Vagina (tissue), 2 donors: ENCODE measurements around the gene THEM5. TPM values are rescaled to one million over a fixed set of nuclear protein-coding genes. Genes with fewer than 3 reads are reported as not detected.
"Not testable (repeated sequence)": the region's sequence is repeated elsewhere in the genome, so short reads cannot be mapped to it uniquely, and the experiment has no call there.

Source experiments
- DNase-seq, 2 donors: peaks; one replicate each; pipeline ENCODE4 v3.0.0-alpha.2; 2017; ENCODE audit errors: extremely low spot score in 2 of 2
- H3K27ac ChIP-seq: fragments of 200-600 bp; sonication (generic); one replicate; pipeline ENCODE4 v1.5.1; 2019
- H3K27me3 ChIP-seq: fragments of 200-600 bp; sonication (generic); one replicate; pipeline ENCODE4 v1.5.1; 2019
- H3K36me3 ChIP-seq, 2 donors: fragments of 200-600 bp; sonication (generic); one replicate each; pipeline ENCODE4 v1.5.1; 2017 to 2019
- H3K4me1 ChIP-seq: fragments of 200-600 bp; sonication (generic); one replicate; pipeline ENCODE4 v1.5.1; 2019
- H3K4me3 ChIP-seq, 2 donors: fragments of 200-600 bp; sonication (generic); 1 replicate in 1 of 2; 2 replicates in 1 of 2; pipeline ENCODE4 v1.5.1; 2016 to 2019
- H3K9me3 ChIP-seq: fragments of 200-600 bp; sonication (generic); one replicate; pipeline ENCODE4 v1.5.1; 2019
- POLR2A ChIP-seq, 2 donors: fragments of 450-650 bp; IDR thresholded peaks; one replicate each; pipeline ENCODE4 v1.6.1; 2017; ENCODE audit warnings: antibody characterized with exemption in 2 of 2, mild to moderate bottlenecking in 2 of 2, moderate library complexity in 2 of 2
- POLR2AphosphoS5 ChIP-seq, 2 donors: sonication (generic); formaldehyde crosslinking; IDR thresholded peaks; one replicate each; pipeline ENCODE4 v1.9.0; 2017; ENCODE audit warnings: antibody characterized with exemption in 2 of 2, mild to moderate bottlenecking in 2 of 2, low read depth in 1 of 2; ENCODE audit not compliant: insufficient read depth in 1 of 2
- intact Hi-C: fragments of 100-400 bp; cut with DNase I; formaldehyde crosslinking; loops from one replicate; pipeline ENCODE4 v1.15.1; 2023
- total RNA-seq: library from RNA; depleted of rRNA; stranded (reverse); fragments of >200 nt; gene quantifications from one replicate; pipeline ENCODE4 v1.2.3, GENCODE V29; 2016
- TF ChIP-seq, protein P1 (sequence below), 3 experiments: fragments of 450-650 bp in 2 of 3; fragments of 200-600 bp in 1 of 3; sonication (generic) in 1 of 3; IDR thresholded peaks; one replicate each; pipeline ENCODE4 v1.5.1; 2017 to 2019; ENCODE audit warnings: antibody characterized with exemption in 3 of 3, mild to moderate bottlenecking in 2 of 3, moderate library complexity in 2 of 3

THEM5 gene
- total RNA-seq, 1 donor from 2014 or later = 0.98 TPM

DNA sequence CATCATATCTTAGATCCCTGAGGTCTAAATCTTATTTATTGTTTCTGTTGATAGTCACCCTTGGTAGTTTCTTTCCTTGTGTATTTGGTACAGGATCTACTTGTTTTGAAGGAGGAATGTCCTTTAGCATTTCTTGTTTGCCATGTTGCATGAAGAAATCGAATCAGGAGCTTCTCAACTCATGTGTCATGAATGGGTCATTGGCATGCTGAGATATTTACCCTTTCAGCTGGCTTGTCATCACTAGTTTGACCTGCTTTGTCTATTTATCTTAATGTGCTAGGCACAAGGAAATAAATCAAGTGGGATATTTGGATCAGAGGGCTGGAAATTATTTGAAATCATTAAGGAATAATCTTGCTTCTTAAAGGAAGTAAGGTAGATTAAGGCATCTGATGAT lies 32.0 kb upstream of the THEM5 start:
- intact Hi-C loops = no loop called here
- H3K4me1 ChIP-seq = no peaks in the 10 kb centered on the region
- H3K36me3 ChIP-seq = peaks cover 0 to 6% of the 10 kb centered on the region in 2 donors
- no peaks in the 10 kb centered on the region for H3K9me3 ChIP-seq
- DNase-seq = no peak
- no peak overlapping the region for H3K4me3 ChIP-seq
- no peak overlapping the region for H3K27ac ChIP-seq
- TF ChIP-seq, protein P1, sequence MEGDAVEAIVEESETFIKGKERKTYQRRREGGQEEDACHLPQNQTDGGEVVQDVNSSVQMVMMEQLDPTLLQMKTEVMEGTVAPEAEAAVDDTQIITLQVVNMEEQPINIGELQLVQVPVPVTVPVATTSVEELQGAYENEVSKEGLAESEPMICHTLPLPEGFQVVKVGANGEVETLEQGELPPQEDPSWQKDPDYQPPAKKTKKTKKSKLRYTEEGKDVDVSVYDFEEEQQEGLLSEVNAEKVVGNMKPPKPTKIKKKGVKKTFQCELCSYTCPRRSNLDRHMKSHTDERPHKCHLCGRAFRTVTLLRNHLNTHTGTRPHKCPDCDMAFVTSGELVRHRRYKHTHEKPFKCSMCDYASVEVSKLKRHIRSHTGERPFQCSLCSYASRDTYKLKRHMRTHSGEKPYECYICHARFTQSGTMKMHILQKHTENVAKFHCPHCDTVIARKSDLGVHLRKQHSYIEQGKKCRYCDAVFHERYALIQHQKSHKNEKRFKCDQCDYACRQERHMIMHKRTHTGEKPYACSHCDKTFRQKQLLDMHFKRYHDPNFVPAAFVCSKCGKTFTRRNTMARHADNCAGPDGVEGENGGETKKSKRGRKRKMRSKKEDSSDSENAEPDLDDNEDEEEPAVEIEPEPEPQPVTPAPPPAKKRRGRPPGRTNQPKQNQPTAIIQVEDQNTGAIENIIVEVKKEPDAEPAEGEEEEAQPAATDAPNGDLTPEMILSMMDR (IDR thresholded peaks at IDR 0.05) = no peak
- TF ChIP-seq POLR2A (IDR thresholded peaks at IDR 0.05) (no peak), POLR2AphosphoS5 (IDR thresholded peaks at IDR 0.05; ENCODE audit: insufficient read depth in 1 of 2, low read depth in 1 of 2) (peak in 1 of 2 donors; percentile 73)
- no peaks in the 10 kb centered on the region for H3K27me3 ChIP-seq

GRCh38 chr1:151884879-151885278 lies 31.4 kb upstream of the THEM5 start:
- H3K27me3 ChIP-seq, DNase-seq, H3K9me3 ChIP-seq, intact Hi-C loops, H3K27ac ChIP-seq, H3K4me1 ChIP-seq, H3K36me3 ChIP-seq, H3K4me3 ChIP-seq: not testable (repeated sequence)

GRCh38 chr1:151884445-151884844 lies 30.9 kb upstream of the THEM5 start:
- intact Hi-C loops = not testable (repeated sequence)

GRCh38 chr1:151883898-151884297 lies 30.4 kb upstream of the THEM5 start:
- H3K9me3 ChIP-seq, H3K36me3 ChIP-seq, intact Hi-C loops, H3K27me3 ChIP-seq, H3K27ac ChIP-seq, H3K4me1 ChIP-seq, H3K4me3 ChIP-seq, DNase-seq: not testable (repeated sequence)

More at GRCh38 chr1:151884445-151884844, 30.9 kb upstream of the THEM5 start:
- not testable (repeated sequence) for H3K27me3 ChIP-seq, H3K4me1 ChIP-seq, H3K27ac ChIP-seq, H3K4me3 ChIP-seq, DNase-seq, H3K36me3 ChIP-seq, H3K9me3 ChIP-seq

GRCh38 chr1:151882918-151883317 lies 29.4 kb upstream of the THEM5 start:
- H3K27me3 ChIP-seq, H3K9me3 ChIP-seq, H3K27ac ChIP-seq, H3K4me1 ChIP-seq, H3K4me3 ChIP-seq, H3K36me3 ChIP-seq, DNase-seq, intact Hi-C loops: not testable (repeated sequence)

DNA sequence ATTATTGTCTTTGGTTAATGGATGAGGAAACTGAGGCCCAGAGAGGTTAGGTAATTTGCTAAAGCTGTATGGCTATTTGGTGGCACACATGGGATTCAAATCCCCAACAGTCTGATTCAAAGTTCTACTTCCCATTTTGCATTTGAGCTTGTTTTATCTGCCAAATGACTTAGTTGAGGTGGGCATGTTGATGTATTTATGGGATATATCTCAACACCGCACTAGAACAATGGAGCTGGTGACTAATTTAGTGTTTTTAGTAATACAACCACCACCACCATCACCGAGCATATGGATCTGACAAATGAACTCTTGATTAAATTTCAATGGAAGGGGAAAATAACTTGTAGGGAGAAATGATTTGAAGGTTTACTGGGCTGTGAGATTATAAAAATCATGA lies 29.0 kb upstream of the THEM5 start:
- no peak overlapping the region for H3K4me3 ChIP-seq
- DNase-seq = no peak
- TF ChIP-seq, protein P1 (IDR thresholded peaks at IDR 0.05) = no peak
- TF ChIP-seq POLR2AphosphoS5 (IDR thresholded peaks at IDR 0.05; ENCODE audit: insufficient read depth in 1 of 2, low read depth in 1 of 2) = no peak
- no peak for TF ChIP-seq POLR2A (IDR thresholded peaks at IDR 0.05)
- no peak overlapping the region for H3K27ac ChIP-seq
- H3K36me3 ChIP-seq = peaks cover 0 to under 1% of the 10 kb centered on the region in 2 donors
- no peaks in the 10 kb centered on the region for H3K9me3 ChIP-seq
- intact Hi-C loops = no loop called here
- H3K4me1 ChIP-seq = no peaks in the 10 kb centered on the region
- H3K27me3 ChIP-seq = no peaks in the 10 kb centered on the region

DNA sequence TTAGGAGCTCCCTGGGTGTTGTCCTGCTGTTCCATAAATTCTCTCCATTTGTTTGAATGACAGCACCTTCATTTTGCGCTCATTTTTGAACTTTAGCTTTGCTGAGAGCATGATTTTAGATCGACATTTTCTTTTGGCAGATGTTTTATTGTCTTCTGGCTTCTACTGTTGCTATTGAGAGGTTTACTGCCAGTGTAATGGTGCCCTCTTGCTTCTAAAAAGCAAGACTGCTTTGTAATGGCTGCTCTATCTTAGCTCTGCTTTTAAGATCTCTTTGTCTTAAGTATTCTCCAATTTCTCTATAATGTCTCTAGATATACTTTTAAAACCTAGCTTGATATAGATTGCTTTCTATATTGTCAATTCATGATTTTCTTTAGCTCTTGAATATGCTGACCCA lies 28.0 kb upstream of the THEM5 start:
- Histone ChIP-seq H3K27me3 (no peaks in the 10 kb centered on the region), H3K4me3 (no peak overlapping the region), H3K27ac (no peak overlapping the region), H3K9me3 (no peaks in the 10 kb centered on the region), H3K4me1 (no peaks in the 10 kb centered on the region), H3K36me3 (no peaks in the 10 kb centered on the region)
- DNase-seq = no peak
- intact Hi-C loops = no loop called here
- TF ChIP-seq POLR2AphosphoS5 (IDR thresholded peaks at IDR 0.05; ENCODE audit: insufficient read depth in 1 of 2, low read depth in 1 of 2) (no peak), POLR2A (IDR thresholded peaks at IDR 0.05) (no peak)
- TF ChIP-seq, protein P1 (IDR thresholded peaks at IDR 0.05) = no peak
